Gastroesophageal sphincter (tissue), 3 donors: ENCODE results near the gene CLTC.

Experiments used
- CTCF ChIP-seq, 4 experiments: fragments of 200-600 bp in 2 of 4; fragments of 450-650 bp in 2 of 4; sonication (generic) in 1 of 4; IDR thresholded peaks; one replicate each; pipeline ENCODE4 v1.5.1; 2017 to 2019; ENCODE audit warnings: antibody characterized with exemption in 4 of 4, mild to moderate bottlenecking in 2 of 4, moderate library complexity in 2 of 4
- EP300 ChIP-seq: sonication (generic); formaldehyde crosslinking; IDR thresholded peaks from one replicate; pipeline ENCODE4 v1.6.1; 2017; ENCODE audit warnings: antibody characterized with exemption, mild to moderate bottlenecking
- POLR2A ChIP-seq, 2 donors: fragments of 450-650 bp; IDR thresholded peaks; one replicate each; pipeline ENCODE4 v1.6.1; 2017; ENCODE audit warnings: antibody characterized with exemption in 2 of 2, mild to moderate bottlenecking in 2 of 2, moderate library complexity in 1 of 2
- POLR2AphosphoS5 ChIP-seq: sonication (generic); formaldehyde crosslinking; IDR thresholded peaks from one replicate; pipeline ENCODE4 v1.6.1; 2017; ENCODE audit warnings: antibody characterized with exemption

GRCh38 chr17:59607061-59607460, 12.6 kb upstream of the CLTC start:
- no peak for TF ChIP-seq CTCF (IDR thresholded peaks at IDR 0.05)
- no peak for TF ChIP-seq EP300
- TF ChIP-seq POLR2AphosphoS5: no peak
- TF ChIP-seq POLR2A (IDR thresholded peaks at IDR 0.05): no peak
